ENCODE results near the gene CSF3. TPM values are rescaled to one million over a fixed set of nuclear protein-coding genes. Genes with fewer than 3 reads are reported as not detected.
A peak's percentile ranks its signal among the peaks of the same experiment; 100 is the strongest.

The CSF3 gene
- polyA plus RNA-seq, 1 donor from 2014 or later = not detected

GRCh38 chr17:40034426-40035161 lies 19.4 kb downstream of the CSF3 start:
- no peaks in the 10 kb centered on the region for H3K9me2 ChIP-seq (ENCODE audit: insufficient read depth, low read length)
- H4K20me1 ChIP-seq (ENCODE audit: insufficient read depth) = no peaks in the 10 kb centered on the region
- TF ChIP-seq MXI1 (conservative IDR thresholded peaks at IDR 0.05; ENCODE audit: poor library complexity, severe bottlenecking) (no peak), CTCF (IDR thresholded peaks at IDR 0.05; ENCODE audit: poor library complexity, severe bottlenecking) (no peak), EP300 (conservative IDR thresholded peaks at IDR 0.05; ENCODE audit: poor library complexity, severe bottlenecking) (no peak), REST (IDR thresholded peaks at IDR 0.05; ENCODE audit: borderline replicate concordance) (no peak), SMC3 (conservative IDR thresholded peaks at IDR 0.05; ENCODE audit: poor library complexity) (no peak), TAF1 (IDR thresholded peaks at IDR 0.05; ENCODE audit: low read depth) (no peak), EZH2 (IDR thresholded peaks at IDR 0.05; ENCODE audit: borderline replicate concordance, insufficient read depth, low read length, poor library complexity, severe bottlenecking) (no peak), POLR2AphosphoS5 (IDR thresholded peaks at IDR 0.05) (no peak), RAD21 (conservative IDR thresholded peaks at IDR 0.05) (no peak)
- no peaks in the 10 kb centered on the region for H3F3A ChIP-seq (ENCODE audit: insufficient read depth, low read length, poor library complexity, severe bottlenecking)
- no peaks in the 10 kb centered on the region for H3K27me3 ChIP-seq (ENCODE audit: insufficient read depth, low read depth, low read length)
- H3K79me2 ChIP-seq (replicated peaks; ENCODE audit: insufficient read depth, low read length) = no peaks in the 10 kb centered on the region
- no peak overlapping the region for H3K9ac ChIP-seq (ENCODE audit: low read length)
- no peaks in the 10 kb centered on the region for H3K9me3 ChIP-seq (ENCODE audit: low read length)
- no peak overlapping the region for H3K4me2 ChIP-seq (ENCODE audit: low read length)
- H2AFZ ChIP-seq (ENCODE audit: low read depth, low read length) = no peak overlapping the region
- no peak overlapping the region for H3K27ac ChIP-seq (ENCODE audit: low read length)
- no peak overlapping the region for H3K4me3 ChIP-seq (ENCODE audit: low read length)
- no peaks in the 10 kb centered on the region for H3K36me3 ChIP-seq (ENCODE audit: insufficient read depth, low read length)

- Histone ChIP-seq H3K79me2 (replicated peaks; ENCODE audit: insufficient read depth, low read length) (no peaks in the 10 kb centered on the region), H3K27ac (ENCODE audit: low read length) (no peak overlapping the region), H4K20me1 (ENCODE audit: insufficient read depth) (no peaks in the 10 kb centered on the region), H3K9ac (ENCODE audit: low read length) (no peak overlapping the region), H3K4me3 (ENCODE audit: low read length) (no peak overlapping the region), H3K9me3 (ENCODE audit: low read length) (no peaks in the 10 kb centered on the region), H2AFZ (ENCODE audit: low read depth, low read length) (no peak overlapping the region), H3F3A (ENCODE audit: insufficient read depth, low read length, poor library complexity, severe bottlenecking) (no peaks in the 10 kb centered on the region), H3K9me2 (ENCODE audit: insufficient read depth, low read length) (no peaks in the 10 kb centered on the region), H3K27me3 (ENCODE audit: insufficient read depth, low read depth, low read length) (no peaks in the 10 kb centered on the region), H3K4me2 (ENCODE audit: low read length) (no peak overlapping the region), H3K36me3 (ENCODE audit: insufficient read depth, low read length) (no peaks in the 10 kb centered on the region)
- TF ChIP-seq SMC3 (conservative IDR thresholded peaks at IDR 0.05; ENCODE audit: poor library complexity) (peak; percentile 44), TAF1 (IDR thresholded peaks at IDR 0.05; ENCODE audit: low read depth) (no peak), CTCF (IDR thresholded peaks at IDR 0.05; ENCODE audit: poor library complexity, severe bottlenecking) (peak; percentile 56), RAD21 (conservative IDR thresholded peaks at IDR 0.05) (peak; percentile 40)
Observed at GRCh38 chr17:40035162-40035559, 19.9 kb downstream of the CSF3 start.

All from neural cell (in vitro differentiated cells).